GM20431 (cell line): ENCODE data around the gene SPATA6.
"Not testable (repeated sequence)": the region's sequence is repeated elsewhere in the genome, so short reads cannot be mapped to it uniquely, and the experiment has no call there.

ENCODE experiments used
- in situ Hi-C: fragments of 300-500 bp; cut with MseI, MboI; formaldehyde crosslinking; loops from one replicate; pipeline ENCODE4 v1.15.0; 2020; ENCODE audit warnings: low sequenced_read_pairs; ENCODE audit not compliant: unreplicated experiment

Gene SPATA6

DNA sequence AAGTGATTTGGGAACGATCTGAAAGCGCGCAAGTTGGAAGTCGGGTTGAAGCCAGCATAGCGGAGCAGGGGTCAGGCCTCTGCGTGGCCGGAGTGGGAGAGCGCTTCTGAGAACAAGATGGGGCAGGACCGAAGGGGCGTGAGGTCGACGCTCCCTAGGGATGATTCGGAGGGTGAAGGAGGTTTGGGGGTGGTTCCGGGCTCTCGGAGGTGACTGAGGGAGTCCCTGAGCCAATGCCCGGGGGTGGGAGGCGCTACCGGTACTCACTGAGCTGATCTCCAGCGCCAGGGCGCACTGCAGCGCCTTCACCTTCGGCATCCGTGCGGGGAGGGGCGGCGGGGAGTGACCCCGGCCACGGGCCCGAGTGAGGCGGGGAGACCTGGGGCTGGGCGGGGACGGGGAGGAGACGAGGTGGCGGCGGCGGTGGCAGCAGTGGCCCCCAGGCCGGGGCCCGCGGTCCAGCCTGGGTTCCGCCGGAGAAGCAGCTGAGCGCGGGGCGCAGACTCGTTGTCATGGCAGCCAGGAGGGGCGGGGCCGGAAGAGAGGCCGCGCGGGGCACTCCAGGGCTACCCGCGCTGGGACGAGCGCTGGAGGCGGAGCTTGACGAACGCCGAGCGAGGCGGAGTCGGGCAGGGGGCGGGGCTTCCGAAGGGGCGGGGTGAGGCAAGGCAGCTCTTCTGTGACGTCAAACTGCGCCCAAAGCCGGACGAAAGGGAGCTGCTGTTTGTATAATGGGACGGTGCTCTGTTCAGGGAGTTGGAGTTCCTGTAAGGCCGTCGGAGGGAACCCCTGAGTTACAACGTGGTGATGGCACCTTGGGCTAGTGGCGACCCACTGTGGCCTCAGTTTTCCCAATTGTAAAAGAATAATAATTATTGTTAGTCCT, at the start of gene SPATA6:
Gene SPATA6, minus strand, starts transcription at position 514 of the 886 bp plus-strand sequence. Its CDS starts 196 bp downstream, at position 318.
- in situ Hi-C loops, result no loop called here

- in situ Hi-C loops, result not testable (repeated sequence)
These were observed 47.9 kb upstream of the SPATA6 start for GRCh38 chr1:48519896-48520295.

DNA sequence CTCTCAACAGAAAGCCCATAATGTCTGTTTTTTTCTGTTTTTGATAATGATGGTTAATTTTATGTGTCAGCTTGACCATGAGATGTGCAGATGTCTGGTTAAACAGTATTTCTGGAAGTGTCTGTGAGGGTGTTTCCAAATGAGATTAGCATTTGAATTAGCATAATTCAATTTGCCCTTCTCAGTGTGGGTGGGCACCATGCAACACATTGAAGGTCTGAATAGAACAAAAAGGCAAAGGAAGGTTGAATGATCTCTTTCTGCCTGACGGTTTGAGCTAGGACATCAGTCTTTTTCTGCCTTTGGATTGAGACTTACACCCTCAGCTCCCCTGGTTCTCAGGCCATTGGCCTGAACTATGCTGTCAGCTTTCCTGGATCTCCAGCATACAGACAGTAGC, 34.9 kb upstream of the SPATA6 start:
- in situ Hi-C loops, result no loop called here

- in situ Hi-C loops, result no loop called here
These were observed 28.8 kb upstream of the SPATA6 start for GRCh38 chr1:48500541-48501450.

- in situ Hi-C loops, result no loop called here
These were observed 27.3 kb upstream of the SPATA6 start for GRCh38 chr1:48499211-48499735.

GRCh38 chr1:48498096-48498791, 26.2 kb upstream of the SPATA6 start:
- in situ Hi-C loops, result no loop called here

GRCh38 chr1:48495911-48496310, 23.9 kb upstream of the SPATA6 start:
- in situ Hi-C loops, result no loop called here

DNA sequence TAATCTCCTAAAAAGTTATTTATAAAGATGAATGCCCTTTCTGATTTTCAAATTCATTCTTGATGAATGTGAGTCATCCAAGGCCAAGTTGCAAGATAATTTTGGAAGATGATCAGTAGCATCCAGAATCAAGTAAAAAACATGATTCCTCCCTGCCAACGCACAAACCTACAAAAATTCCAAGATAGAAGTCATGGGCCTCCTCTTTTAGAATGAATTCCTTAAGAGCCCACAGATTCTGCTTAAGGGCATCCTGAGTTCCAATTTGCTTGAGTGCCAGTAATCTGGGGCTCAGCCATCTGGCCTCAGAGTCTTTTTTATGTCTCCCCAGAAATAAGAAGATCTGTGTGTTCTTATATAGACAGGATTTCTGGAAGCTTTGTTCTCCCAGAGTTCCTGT, 23.2 kb upstream of the SPATA6 start:
- in situ Hi-C loops, result no loop called here

- in situ Hi-C loops, result no loop called here
These were observed 22.2 kb upstream of the SPATA6 start for GRCh38 chr1:48493970-48494769.

- in situ Hi-C loops, result no loop called here
These were observed 21.0 kb upstream of the SPATA6 start for GRCh38 chr1:48493041-48493440.

DNA sequence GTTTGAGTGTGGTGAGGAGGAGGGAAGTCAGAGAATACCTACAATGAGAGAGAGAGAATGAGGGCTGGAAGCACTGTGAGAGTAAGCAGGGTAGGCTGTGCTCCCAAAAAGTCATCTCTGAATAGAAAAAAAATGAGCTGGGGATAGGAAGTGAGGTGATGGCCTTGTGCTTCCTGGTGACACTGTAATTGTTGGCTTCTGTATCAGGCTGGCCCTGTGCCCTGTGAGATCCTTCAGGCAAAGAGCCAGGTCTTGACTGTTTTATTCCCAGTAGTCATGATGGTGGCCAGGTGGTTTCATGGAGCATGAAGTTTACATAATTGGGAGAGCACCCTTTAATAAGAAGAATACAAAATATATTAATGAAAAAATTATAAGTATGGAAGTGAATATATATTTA, 20.4 kb upstream of the SPATA6 start:
- in situ Hi-C loops, result no loop called here

- in situ Hi-C loops, result no loop called here
These were observed 16.7 kb upstream of the SPATA6 start for GRCh38 chr1:48488721-48489120.

DNA sequence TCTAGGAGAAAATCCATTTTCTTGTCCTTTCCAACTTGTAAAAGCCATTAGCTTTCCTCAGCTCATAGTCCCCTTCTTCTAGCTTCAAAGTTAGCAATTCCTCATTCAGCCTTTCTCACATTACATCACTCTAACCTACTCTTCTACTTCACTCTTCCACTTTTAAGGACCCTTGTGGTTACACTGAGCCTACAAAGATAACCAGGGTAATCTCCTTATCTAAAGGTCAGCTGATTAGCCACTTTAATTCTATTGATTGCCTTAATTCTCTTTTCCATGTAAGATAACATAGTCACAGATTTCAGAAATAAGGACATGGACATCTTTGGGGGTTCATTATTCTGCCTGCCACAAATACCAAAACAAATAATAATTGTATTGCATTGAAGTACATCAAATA, 8.5 kb upstream of the SPATA6 start:
- in situ Hi-C loops, result no loop called here

- in situ Hi-C loops, result not testable (repeated sequence)
These were observed 8.0 kb upstream of the SPATA6 start for GRCh38 chr1:48480023-48480422.

DNA sequence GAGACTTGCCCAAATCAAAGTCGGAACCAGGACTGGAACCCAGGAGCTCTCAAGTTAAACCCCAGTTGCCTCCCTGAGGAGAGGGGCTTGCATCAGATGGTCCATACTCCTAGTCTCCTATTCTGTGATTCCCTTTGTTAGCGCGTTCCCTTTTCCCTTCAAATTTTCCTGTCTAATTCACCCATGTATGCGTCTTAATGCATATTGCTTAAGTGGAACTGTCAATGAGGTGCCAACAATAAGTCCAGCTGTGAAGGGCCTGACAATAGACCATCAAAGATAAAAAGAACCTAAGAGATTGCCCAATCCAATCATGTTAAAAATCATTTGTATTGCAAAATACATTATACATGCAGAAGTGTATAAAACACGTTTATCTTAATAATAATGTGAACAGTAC, 634 bp upstream of the SPATA6 start:
- in situ Hi-C loops, result no loop called here

GRCh38 chr1:48470950-48471690, 884 bp downstream of the SPATA6 start:
- in situ Hi-C loops, result no loop called here

- in situ Hi-C loops, result no loop called here
These were observed 1.5 kb downstream of the SPATA6 start for GRCh38 chr1:48470481-48470855.

- in situ Hi-C loops, result no loop called here
These were observed 2.2 kb downstream of the SPATA6 start for GRCh38 chr1:48469616-48470480.
